C1 segment of cervical spinal cord (tissue), 14 donors: ENCODE measurements around the gene WASF2.
A peak's percentile ranks its signal among the peaks of the same experiment; 100 is the strongest.
"Not testable (repeated sequence)": the region's sequence is repeated elsewhere in the genome, so short reads cannot be mapped to it uniquely, and the experiment has no call there.

ENCODE experiments used
- DNase-seq, 14 donors: peaks; one replicate each; lab custom pipeline; 2025; lab: John Stamatoyannopoulos, UW

WASF2 gene

GRCh38 chr1:27458521-27458920 is 31.4 kb downstream of the WASF2 start:
- DNase-seq = not testable (repeated sequence)

- no peak for DNase-seq
These were observed 34.7 kb downstream of the WASF2 start for GRCh38 chr1:27455139-27455811.

- DNase-seq = no peak
These were observed 35.4 kb downstream of the WASF2 start for GRCh38 chr1:27454610-27455009.

GRCh38 chr1:27451343-27451742 is 38.6 kb downstream of the WASF2 start:
- no peak for DNase-seq

- DNase-seq = no peak
These were observed 41.0 kb downstream of the WASF2 start for GRCh38 chr1:27448982-27449381.

GRCh38 chr1:27447883-27448282 is 42.1 kb downstream of the WASF2 start:
- DNase-seq = no peak

- no peak for DNase-seq
These were observed 42.6 kb downstream of the WASF2 start for GRCh38 chr1:27447399-27447798.

- no peak for DNase-seq
These were observed 43.4 kb downstream of the WASF2 start for GRCh38 chr1:27446496-27447020.

- no peak for DNase-seq
These were observed 44.6 kb downstream of the WASF2 start for GRCh38 chr1:27445177-27445936.

- DNase-seq = no peak
These were observed 45.3 kb downstream of the WASF2 start for GRCh38 chr1:27444632-27445031.

- no peak for DNase-seq
These were observed 50.8 kb downstream of the WASF2 start for GRCh38 chr1:27439150-27439549.

GRCh38 chr1:27438621-27439061 is 51.3 kb downstream of the WASF2 start:
- no peak for DNase-seq

GRCh38 chr1:27436204-27437159 is 53.5 kb downstream of the WASF2 start:
- no peak for DNase-seq

GRCh38 chr1:27435566-27436203 is 54.3 kb downstream of the WASF2 start:
- DNase-seq = peak in 3 of 14 donors; percentile 30 to 36 (median 32)

- DNase-seq = no peak
These were observed 56.3 kb downstream of the WASF2 start for GRCh38 chr1:27433706-27434105.

- not testable (repeated sequence) for DNase-seq
These were observed 57.2 kb downstream of the WASF2 start for GRCh38 chr1:27432725-27433124.

GRCh38 chr1:27431601-27431940 is 58.4 kb downstream of the WASF2 start:
- no peak for DNase-seq

- peak in 6 of 14 donors; percentile 19 to 56 (median 32) for DNase-seq
These were observed 58.9 kb downstream of the WASF2 start for GRCh38 chr1:27430903-27431600.

- no peak for DNase-seq
These were observed 60.9 kb downstream of the WASF2 start for GRCh38 chr1:27429029-27429425.

GRCh38 chr1:27428316-27429028 is 61.5 kb downstream of the WASF2 start:
- DNase-seq = peak in 6 of 14 donors; percentile 7 to 64 (median 52)
